Measurements from ENCODE around the gene RBP5.

RBP5 gene

GRCh38 chr12:7096006-7096932, 32.4 kb downstream of the RBP5 start:
- Histone ChIP-seq H3K4me1 (ENCODE audit: control insufficient read depth, insufficient read depth, low read length) (peaks cover 13% of the 10 kb centered on the region), H3K4me2 (ENCODE audit: low read length) (no peak overlapping the region), H3K9me3 (replicated peaks; ENCODE audit: low read length) (no peaks in the 10 kb centered on the region), H3K36me3 (ENCODE audit: insufficient read depth, low read length) (peaks cover 7% of the 10 kb centered on the region), H3K4me3 (ENCODE audit: low read length) (no peak overlapping the region), H3K9ac (ENCODE audit: low read depth, low read length) (no peak overlapping the region), H3K27me3 (ENCODE audit: control insufficient read depth, insufficient read depth, low read length) (peaks cover 6% of the 10 kb centered on the region)

- Histone ChIP-seq H3K4me3 (ENCODE audit: low read length) (no peak overlapping the region), H3K9ac (ENCODE audit: low read depth, low read length) (no peak overlapping the region), H3K4me1 (ENCODE audit: control insufficient read depth, insufficient read depth, low read length) (peaks cover 25% of the 10 kb centered on the region), H3K9me3 (replicated peaks; ENCODE audit: low read length) (no peaks in the 10 kb centered on the region), H3K36me3 (ENCODE audit: insufficient read depth, low read length) (no peaks in the 10 kb centered on the region), H3K27me3 (ENCODE audit: control insufficient read depth, insufficient read depth, low read length) (peaks cover 6% of the 10 kb centered on the region), H3K4me2 (ENCODE audit: low read length) (no peak overlapping the region)
Observed at GRCh38 chr12:7093892-7094291, 34.8 kb downstream of the RBP5 start.

GRCh38 chr12:7093486-7093885, 35.2 kb downstream of the RBP5 start:
- peaks cover 25% of the 10 kb centered on the region for H3K4me1 ChIP-seq (ENCODE audit: control insufficient read depth, insufficient read depth, low read length)
- no peaks in the 10 kb centered on the region for H3K36me3 ChIP-seq (ENCODE audit: insufficient read depth, low read length)
- H3K4me3 ChIP-seq (ENCODE audit: low read length): no peak overlapping the region
- H3K9ac ChIP-seq (ENCODE audit: low read depth, low read length): no peak overlapping the region
- peaks cover 6% of the 10 kb centered on the region for H3K27me3 ChIP-seq (ENCODE audit: control insufficient read depth, insufficient read depth, low read length)
- H3K9me3 ChIP-seq (replicated peaks; ENCODE audit: low read length): no peaks in the 10 kb centered on the region
- H3K4me2 ChIP-seq (ENCODE audit: low read length): no peak overlapping the region

GRCh38 chr12:7092986-7093460, 35.7 kb downstream of the RBP5 start:
- H3K4me2 ChIP-seq (ENCODE audit: low read length): no peak overlapping the region
- no peaks in the 10 kb centered on the region for H3K9me3 ChIP-seq (replicated peaks; ENCODE audit: low read length)
- H3K27me3 ChIP-seq (ENCODE audit: control insufficient read depth, insufficient read depth, low read length): peaks cover 6% of the 10 kb centered on the region
- H3K36me3 ChIP-seq (ENCODE audit: insufficient read depth, low read length): no peaks in the 10 kb centered on the region
- no peak overlapping the region for H3K4me3 ChIP-seq (ENCODE audit: low read length)
- H3K4me1 ChIP-seq (ENCODE audit: control insufficient read depth, insufficient read depth, low read length): peaks cover 25% of the 10 kb centered on the region
- peak overlapping the region; percentile 62 for H3K9ac ChIP-seq (ENCODE audit: low read depth, low read length)

GRCh38 chr12:7092229-7092985, 36.3 kb downstream of the RBP5 start, which contains the start of gene C1R:
C1R (minus strand) TSS chr12:7092445; CDS start chr12:7092388, 57 bp downstream.
- peaks cover 6% of the 10 kb centered on the region for H3K27me3 ChIP-seq (ENCODE audit: control insufficient read depth, insufficient read depth, low read length)
- no peaks in the 10 kb centered on the region for H3K9me3 ChIP-seq (replicated peaks; ENCODE audit: low read length)
- H3K4me3 ChIP-seq (ENCODE audit: low read length): peak within 1 kb of the TSS; percentile 66
- H3K4me1 ChIP-seq (ENCODE audit: control insufficient read depth, insufficient read depth, low read length): peaks cover 23% of the 10 kb centered on the region
- H3K9ac ChIP-seq (ENCODE audit: low read depth, low read length): peak within 1 kb of the TSS; percentile 62
- H3K36me3 ChIP-seq (ENCODE audit: insufficient read depth, low read length): no peaks in the 10 kb centered on the region
- peak within 1 kb of the TSS; percentile 80 for H3K4me2 ChIP-seq (ENCODE audit: low read length)

- Histone ChIP-seq H3K4me2 (ENCODE audit: low read length) (peak overlapping the region; percentile 80), H3K27me3 (ENCODE audit: control insufficient read depth, insufficient read depth, low read length) (peaks cover 5% of the 10 kb centered on the region), H3K4me3 (ENCODE audit: low read length) (peak overlapping the region; percentile 66), H3K9ac (ENCODE audit: low read depth, low read length) (peak overlapping the region; percentile 62), H3K9me3 (replicated peaks; ENCODE audit: low read length) (no peaks in the 10 kb centered on the region), H3K36me3 (ENCODE audit: insufficient read depth, low read length) (no peaks in the 10 kb centered on the region), H3K4me1 (ENCODE audit: control insufficient read depth, insufficient read depth, low read length) (peaks cover 23% of the 10 kb centered on the region)
Observed at GRCh38 chr12:7091660-7092228, 36.9 kb downstream of the RBP5 start.

- H3K4me2 ChIP-seq (ENCODE audit: low read length): peak overlapping the region; percentile 80
- peaks cover 3% of the 10 kb centered on the region for H3K27me3 ChIP-seq (ENCODE audit: control insufficient read depth, insufficient read depth, low read length)
- no peaks in the 10 kb centered on the region for H3K36me3 ChIP-seq (ENCODE audit: insufficient read depth, low read length)
- H3K4me1 ChIP-seq (ENCODE audit: control insufficient read depth, insufficient read depth, low read length): peaks cover 23% of the 10 kb centered on the region
- peak overlapping the region; percentile 62 for H3K9ac ChIP-seq (ENCODE audit: low read depth, low read length)
- no peaks in the 10 kb centered on the region for H3K9me3 ChIP-seq (replicated peaks; ENCODE audit: low read length)
- no peak overlapping the region for H3K4me3 ChIP-seq (ENCODE audit: low read length)
Observed at GRCh38 chr12:7091171-7091570, 37.5 kb downstream of the RBP5 start.

GRCh38 chr12:7090222-7090998, 38.3 kb downstream of the RBP5 start:
- Histone ChIP-seq H3K4me3 (ENCODE audit: low read length) (no peak overlapping the region), H3K4me1 (ENCODE audit: control insufficient read depth, insufficient read depth, low read length) (peaks cover 23% of the 10 kb centered on the region), H3K36me3 (ENCODE audit: insufficient read depth, low read length) (no peaks in the 10 kb centered on the region), H3K9me3 (replicated peaks; ENCODE audit: low read length) (no peaks in the 10 kb centered on the region), H3K9ac (ENCODE audit: low read depth, low read length) (no peak overlapping the region), H3K4me2 (ENCODE audit: low read length) (peak overlapping the region; percentile 80), H3K27me3 (ENCODE audit: control insufficient read depth, insufficient read depth, low read length) (peaks cover 3% of the 10 kb centered on the region)

- no peak overlapping the region for H3K4me2 ChIP-seq (ENCODE audit: low read length)
- no peaks in the 10 kb centered on the region for H3K9me3 ChIP-seq (replicated peaks; ENCODE audit: low read length)
- no peaks in the 10 kb centered on the region for H3K36me3 ChIP-seq (ENCODE audit: insufficient read depth, low read length)
- H3K9ac ChIP-seq (ENCODE audit: low read depth, low read length): no peak overlapping the region
- peaks cover 23% of the 10 kb centered on the region for H3K4me1 ChIP-seq (ENCODE audit: control insufficient read depth, insufficient read depth, low read length)
- no peak overlapping the region for H3K4me3 ChIP-seq (ENCODE audit: low read length)
- H3K27me3 ChIP-seq (ENCODE audit: control insufficient read depth, insufficient read depth, low read length): peaks cover 3% of the 10 kb centered on the region
Observed at GRCh38 chr12:7089196-7089871, 39.4 kb downstream of the RBP5 start.

GRCh38 chr12:7083125-7083524, 45.6 kb downstream of the RBP5 start:
- peaks cover 3% of the 10 kb centered on the region for H3K27me3 ChIP-seq (ENCODE audit: control insufficient read depth, insufficient read depth, low read length)
- no peak overlapping the region for H3K9ac ChIP-seq (ENCODE audit: low read depth, low read length)
- H3K4me1 ChIP-seq (ENCODE audit: control insufficient read depth, insufficient read depth, low read length): peaks cover 26% of the 10 kb centered on the region
- no peaks in the 10 kb centered on the region for H3K9me3 ChIP-seq (replicated peaks; ENCODE audit: low read length)
- no peaks in the 10 kb centered on the region for H3K36me3 ChIP-seq (ENCODE audit: insufficient read depth, low read length)
- H3K4me3 ChIP-seq (ENCODE audit: low read length): no peak overlapping the region
- no peak overlapping the region for H3K4me2 ChIP-seq (ENCODE audit: low read length)
